ENCODE measurements around the gene CLTA. TPM values are rescaled to one million over a fixed set of nuclear protein-coding genes. Genes with fewer than 3 reads are reported as not detected.

The CLTA gene
- total RNA-seq, 2 donors from 2014 or later: 210 to 259 TPM

GRCh38 chr9:36213989-36214388, 23.3 kb downstream of the CLTA start:
- no peaks in the 10 kb centered on the region for H3K27me3 ChIP-seq (replicated peaks; ENCODE audit: insufficient read depth)
- no peak overlapping the region for H3K27ac ChIP-seq
- H3K9me3 ChIP-seq: no peaks in the 10 kb centered on the region
- H3K4me1 ChIP-seq (replicated peaks): no peaks in the 10 kb centered on the region
- 63% methylated on average over 4 of the region's 4 CpGs for WGBS
- TF ChIP-seq, protein P1, sequence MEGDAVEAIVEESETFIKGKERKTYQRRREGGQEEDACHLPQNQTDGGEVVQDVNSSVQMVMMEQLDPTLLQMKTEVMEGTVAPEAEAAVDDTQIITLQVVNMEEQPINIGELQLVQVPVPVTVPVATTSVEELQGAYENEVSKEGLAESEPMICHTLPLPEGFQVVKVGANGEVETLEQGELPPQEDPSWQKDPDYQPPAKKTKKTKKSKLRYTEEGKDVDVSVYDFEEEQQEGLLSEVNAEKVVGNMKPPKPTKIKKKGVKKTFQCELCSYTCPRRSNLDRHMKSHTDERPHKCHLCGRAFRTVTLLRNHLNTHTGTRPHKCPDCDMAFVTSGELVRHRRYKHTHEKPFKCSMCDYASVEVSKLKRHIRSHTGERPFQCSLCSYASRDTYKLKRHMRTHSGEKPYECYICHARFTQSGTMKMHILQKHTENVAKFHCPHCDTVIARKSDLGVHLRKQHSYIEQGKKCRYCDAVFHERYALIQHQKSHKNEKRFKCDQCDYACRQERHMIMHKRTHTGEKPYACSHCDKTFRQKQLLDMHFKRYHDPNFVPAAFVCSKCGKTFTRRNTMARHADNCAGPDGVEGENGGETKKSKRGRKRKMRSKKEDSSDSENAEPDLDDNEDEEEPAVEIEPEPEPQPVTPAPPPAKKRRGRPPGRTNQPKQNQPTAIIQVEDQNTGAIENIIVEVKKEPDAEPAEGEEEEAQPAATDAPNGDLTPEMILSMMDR (IDR thresholded peaks at IDR 0.05): no peak
- TF ChIP-seq POLR2A (IDR thresholded peaks at IDR 0.05): no peak
- TF ChIP-seq POLR2AphosphoS5 (IDR thresholded peaks at IDR 0.05): no peak
- intact Hi-C loops (cut with DNase I): no loop called here
- DNase-seq (ENCODE audit: low spot score): no peak
- H3K36me3 ChIP-seq: peaks cover 0 to 5% of the 10 kb centered on the region in 2 donors
- H3K4me3 ChIP-seq: no peak overlapping the region

GRCh38 chr9:36214571-36214970, 23.9 kb downstream of the CLTA start:
- no peak for DNase-seq (ENCODE audit: low spot score)
- Histone ChIP-seq H3K4me3 (no peak overlapping the region), H3K27ac (no peak overlapping the region), H3K36me3 (peaks cover 0 to 5% of the 10 kb centered on the region in 2 donors), H3K4me1 (replicated peaks) (no peaks in the 10 kb centered on the region), H3K27me3 (replicated peaks; ENCODE audit: insufficient read depth) (no peaks in the 10 kb centered on the region), H3K9me3 (no peaks in the 10 kb centered on the region)
- no peak for TF ChIP-seq POLR2A (IDR thresholded peaks at IDR 0.05)
- TF ChIP-seq, protein P1 (IDR thresholded peaks at IDR 0.05): no peak
- no peak for TF ChIP-seq POLR2AphosphoS5 (IDR thresholded peaks at IDR 0.05)
- intact Hi-C loops (cut with DNase I): no loop called here

- no peaks in the 10 kb centered on the region for H3K27me3 ChIP-seq (replicated peaks; ENCODE audit: insufficient read depth)
- H3K4me3 ChIP-seq: no peak overlapping the region
- no peak for DNase-seq (ENCODE audit: low spot score)
- no peak overlapping the region for H3K27ac ChIP-seq
- H3K4me1 ChIP-seq (replicated peaks): no peaks in the 10 kb centered on the region
- WGBS: 68% methylated on average over 13 of the region's 13 CpGs
- intact Hi-C loops (cut with DNase I): no loop called here
- no peaks in the 10 kb centered on the region for H3K9me3 ChIP-seq
- TF ChIP-seq, protein P1 (IDR thresholded peaks at IDR 0.05): no peak
- TF ChIP-seq POLR2A (IDR thresholded peaks at IDR 0.05): no peak
- no peak for TF ChIP-seq POLR2AphosphoS5 (IDR thresholded peaks at IDR 0.05)
- H3K36me3 ChIP-seq: peaks cover 2% of the 10 kb centered on the region in 2 donors
Observed at GRCh38 chr9:36217256-36217968, 26.7 kb downstream of the CLTA start.

GRCh38 chr9:36218011-36218410, 27.3 kb downstream of the CLTA start:
- H3K4me3 ChIP-seq: no peak overlapping the region
- intact Hi-C loops (cut with DNase I): no loop called here
- H3K27me3 ChIP-seq (replicated peaks; ENCODE audit: insufficient read depth): no peaks in the 10 kb centered on the region
- H3K9me3 ChIP-seq: no peaks in the 10 kb centered on the region
- no peaks in the 10 kb centered on the region for H3K4me1 ChIP-seq (replicated peaks)
- H3K27ac ChIP-seq: no peak overlapping the region
- no peak for TF ChIP-seq POLR2A (IDR thresholded peaks at IDR 0.05)
- no peak for TF ChIP-seq POLR2AphosphoS5 (IDR thresholded peaks at IDR 0.05)
- TF ChIP-seq, protein P1 (IDR thresholded peaks at IDR 0.05): no peak
- 87% methylated on average over 5 of the region's 5 CpGs for WGBS
- DNase-seq (ENCODE audit: low spot score): no peak
- peaks cover 6 to 8% of the 10 kb centered on the region in 2 donors for H3K36me3 ChIP-seq

DNA sequence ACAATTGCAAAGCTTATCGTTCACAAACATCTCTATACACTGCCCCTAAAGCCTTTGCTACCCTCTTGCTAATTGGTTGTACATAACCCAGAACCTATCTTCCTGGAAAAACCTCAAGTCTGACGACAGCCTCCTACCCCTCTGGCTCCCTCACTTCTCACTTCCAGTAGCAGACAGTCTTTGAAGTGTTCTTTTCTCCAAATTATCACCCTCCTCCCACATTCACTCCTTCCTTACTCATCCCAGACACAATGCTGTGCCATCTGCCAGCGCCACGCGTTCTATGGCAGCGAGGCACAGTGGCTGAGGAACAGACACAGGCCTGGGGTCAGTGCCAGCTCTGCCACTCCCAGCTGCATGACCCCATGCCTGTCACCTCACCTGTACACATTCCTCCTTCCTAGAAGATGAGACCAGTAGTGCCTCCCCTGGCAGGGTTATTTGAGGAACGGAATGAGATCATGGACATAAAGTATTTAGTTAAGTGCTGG, 27.7 kb downstream of the CLTA start:
- Histone ChIP-seq H3K4me1 (replicated peaks) (no peaks in the 10 kb centered on the region), H3K36me3 (peaks cover 6 to 10% of the 10 kb centered on the region in 2 donors), H3K27me3 (replicated peaks; ENCODE audit: insufficient read depth) (no peaks in the 10 kb centered on the region), H3K27ac (no peak overlapping the region), H3K4me3 (no peak overlapping the region), H3K9me3 (no peaks in the 10 kb centered on the region)
- TF ChIP-seq POLR2AphosphoS5 (IDR thresholded peaks at IDR 0.05) (no peak), POLR2A (IDR thresholded peaks at IDR 0.05) (no peak)
- TF ChIP-seq, protein P1 (IDR thresholded peaks at IDR 0.05): no peak
- no peak for DNase-seq (ENCODE audit: low spot score)
- intact Hi-C loops (cut with DNase I): no loop called here
- 67% methylated on average over 7 of the region's 7 CpGs for WGBS

Measured in prostate gland (tissue), 2 donors.